ENCODE results near the gene HAUS7.
A peak's percentile ranks its signal among the peaks of the same experiment; 100 is the strongest.

Gene HAUS7

GRCh38 chrX:153477364-153477857 lies 7.0 kb upstream of the HAUS7 start:
- no peak for DNase-seq (ENCODE audit: low read depth)

- no peak for DNase-seq (ENCODE audit: low read depth)
Measured at GRCh38 chrX:153476666-153477363, 6.4 kb upstream of the HAUS7 start.

GRCh38 chrX:153475751-153476281 lies 5.4 kb upstream of the HAUS7 start:
- DNase-seq (ENCODE audit: low read depth): no peak

GRCh38 chrX:153475271-153475670 lies 4.9 kb upstream of the HAUS7 start:
- no peak for DNase-seq (ENCODE audit: low read depth)

- DNase-seq (ENCODE audit: low read depth): peak; percentile 9
Measured at GRCh38 chrX:153474718-153475117, 4.3 kb upstream of the HAUS7 start.

GRCh38 chrX:153474266-153474665 lies 3.9 kb upstream of the HAUS7 start:
- no peak for DNase-seq (ENCODE audit: low read depth)

- no peak for DNase-seq (ENCODE audit: low read depth)
Measured at GRCh38 chrX:153473126-153473525, 2.8 kb upstream of the HAUS7 start.

- DNase-seq (ENCODE audit: low read depth): no peak
Measured at GRCh38 chrX:153471663-153472280, 1.4 kb upstream of the HAUS7 start.

- DNase-seq (ENCODE audit: low read depth): peak; percentile 18
Measured at GRCh38 chrX:153469811-153470410, 465 bp downstream of the HAUS7 start.

GRCh38 chrX:153468008-153468580 lies 2.3 kb downstream of the HAUS7 start:
- no peak for DNase-seq (ENCODE audit: low read depth)

GRCh38 chrX:153465691-153466380 lies 4.5 kb downstream of the HAUS7 start:
- no peak for DNase-seq (ENCODE audit: low read depth)

GRCh38 chrX:153464116-153464515 lies 6.3 kb downstream of the HAUS7 start:
- DNase-seq (ENCODE audit: low read depth): no peak

- no peak for DNase-seq (ENCODE audit: low read depth)
Measured at GRCh38 chrX:153463556-153463955, 6.8 kb downstream of the HAUS7 start.

GRCh38 chrX:153463031-153463430 lies 7.3 kb downstream of the HAUS7 start:
- no peak for DNase-seq (ENCODE audit: low read depth)

- DNase-seq (ENCODE audit: low read depth): no peak
Measured at GRCh38 chrX:153462291-153462690, 8.1 kb downstream of the HAUS7 start.

GRCh38 chrX:153460826-153461225 lies 9.6 kb downstream of the HAUS7 start:
- DNase-seq (ENCODE audit: low read depth): peak; percentile 35

GRCh38 chrX:153459986-153460385 lies 10.4 kb downstream of the HAUS7 start:
- DNase-seq (ENCODE audit: low read depth): no peak

- no peak for DNase-seq (ENCODE audit: low read depth)
Measured at GRCh38 chrX:153458476-153458875, 11.9 kb downstream of the HAUS7 start.

- DNase-seq (ENCODE audit: low read depth): no peak
Measured at GRCh38 chrX:153457827-153458466, 12.4 kb downstream of the HAUS7 start.

GRCh38 chrX:153457136-153457825 lies 13.1 kb downstream of the HAUS7 start:
- no peak for DNase-seq (ENCODE audit: low read depth)

GRCh38 chrX:153456704-153457103 lies 13.7 kb downstream of the HAUS7 start:
- no peak for DNase-seq (ENCODE audit: low read depth)
